Pancreas (tissue), 10 donors: Measurements from ENCODE around the gene HENMT1. TPM values are rescaled to one million over a fixed set of nuclear protein-coding genes. Genes with fewer than 3 reads are reported as not detected.

Experiments
- ATAC-seq, 4 donors: fragments of 200-7000 bp; cut with Tn5 transposase; one replicate each; pipeline versions ENCODE4 v1.8.0 to v1.9.1; 2020; ENCODE audit warnings: mild to moderate bottlenecking in 4 of 4, moderate library complexity in 4 of 4
- DNase-seq, 6 donors: peaks; one replicate each; pipeline ENCODE4 v3.0.0-alpha.2; 2020
- FAIRE-seq: peaks from 2 replicates; lab custom pipeline; 2012; peaks lifted over from hg19 to GRCh38; lab: Jason Lieb, UNC
- H3K27ac ChIP-seq, 4 donors: fragments of 200-600 bp; sonication (generic); 1 replicate in 3 of 4; 2 replicates in 1 of 4; pipeline versions ENCODE4 v1.5.0 to v1.8.0; 2020
- H3K27me3 ChIP-seq, 4 donors: fragments of 200-600 bp; one replicate each; pipeline ENCODE4 v1.8.0; 2021
- H3K36me3 ChIP-seq, 3 donors: fragments of 200-600 bp; sonication (generic) in 1 of 3; one replicate each; pipeline versions ENCODE4 v1.5.0 to v1.8.0; 2020 to 2021
- H3K4me1 ChIP-seq, 3 donors: fragments of 200-600 bp; one replicate each; pipeline ENCODE4 v1.8.0; 2021
- H3K4me3 ChIP-seq, 4 donors: fragments of 200-600 bp; sonication (generic) in 2 of 4; one replicate each; pipeline versions ENCODE4 v1.5.0 to v1.8.0; 2020 to 2021
- H3K9me3 ChIP-seq, 4 donors: fragments of 200-600 bp; one replicate each; pipeline ENCODE4 v1.8.0; 2021
- CTCF ChIP-seq, 4 donors: fragments of 200-600 bp; sonication (generic) in 3 of 4; IDR thresholded peaks; one replicate each; pipeline versions ENCODE4 v1.5.0 to v1.8.0; 2021; ENCODE audit warnings: antibody characterized with exemption in 4 of 4
- WGBS, 2 donors: extraction: QIAGEN DNeasy Blood & Tissue Kit; methylation state at CpG; one replicate each; pipeline ENCODE4 v1.1.7; 2013; 5-methylcytosine and 5-hydroxymethylcytosine counted together
- intact Hi-C, 3 donors: fragments of 100-400 bp; cut with DNase I; formaldehyde crosslinking; loops; one replicate each; pipeline versions ENCODE4 v1.11.1 to v1.14.2; 2022
- polyA plus RNA-seq, 2 donors: library from polyadenylated mRNA; stranded (reverse); fragments of 200-250 nt; gene quantifications; one replicate each; pipeline ENCODE4 v1.2.3, GENCODE V29; 2013
- total RNA-seq, 6 donors: library from RNA; stranded (reverse); fragmentation: NEBNext Ultra II Directional in 4 of 6; extraction: Animal tissue kit (Norgen Biotek cat#: 25700) in 4 of 6; gene quantifications; one replicate each; pipeline versions ENCODE4 v1.2.1 to v1.2.4, GENCODE V29; 2021 to 2023
- donor health status: healthy with polysubstance abuse.
- donor health status: DM: no; HTN: no; CAD: no; lungs with moderate emphysema.
- donor health status: DM: no; HTN: no; CAD: no.
- donor health status: control.
- donor health status: control.
- donor health status: Bipolar disorder and iron deficiency.
- donor health status: DM: yes; HTN: yes; CAD: no.
- donor health status: DM: no; HTN: no; CAD: no.
- donor health status: DM: no; HTN: no; CAD: no.
- donor health status: DM: yes; HTN: yes; CAD: no.

The HENMT1 gene
- total and polyA plus RNA-seq, 8 donors: 0.42 to 5.5 (median 1.1) TPM

GRCh38 chr1:108610073-108610472 is 50.8 kb downstream of the HENMT1 start:
- Histone ChIP-seq H3K27me3 (no peaks in the 10 kb centered on the region), H3K36me3 (peaks cover 0 to 6% (median 0%) of the 10 kb centered on the region in 3 donors), H3K4me1 (no peaks in the 10 kb centered on the region), H3K9me3 (no peaks in the 10 kb centered on the region), H3K27ac (no peak overlapping the region), H3K4me3 (no peak overlapping the region)
- TF ChIP-seq CTCF (IDR thresholded peaks at IDR 0.05): no peak
- WGBS, 2 donors: 45 to 50% methylated on average over 2 of the region's 2 CpGs
- FAIRE-seq (no peak), DNase-seq (no peak), ATAC-seq (peak in 2 of 4 donors; percentile 47 to 67)
- intact Hi-C loops: no loop called here

GRCh38 chr1:108609483-108610049 is 51.3 kb downstream of the HENMT1 start:
- peak in 1 of 4 donors; percentile 26 for ATAC-seq
- Histone ChIP-seq H3K27me3 (no peaks in the 10 kb centered on the region), H3K9me3 (no peaks in the 10 kb centered on the region), H3K4me1 (no peaks in the 10 kb centered on the region), H3K4me3 (no peak overlapping the region), H3K36me3 (peaks cover 0 to 6% (median 0%) of the 10 kb centered on the region in 3 donors), H3K27ac (no peak overlapping the region)
- no peak for FAIRE-seq
- DNase-seq: no peak
- intact Hi-C loops: no loop called here
- 80 to 84% methylated on average over 11 of the region's 11 CpGs for WGBS, 2 donors
- no peak for TF ChIP-seq CTCF (IDR thresholded peaks at IDR 0.05)

GRCh38 chr1:108606478-108606877 is 54.4 kb downstream of the HENMT1 start:
- Histone ChIP-seq H3K4me1 (no peaks in the 10 kb centered on the region), H3K27me3 (no peaks in the 10 kb centered on the region), H3K9me3 (no peaks in the 10 kb centered on the region), H3K27ac (no peak overlapping the region), H3K4me3 (no peak overlapping the region), H3K36me3 (no peaks in the 10 kb centered on the region)
- ATAC-seq (no peak), DNase-seq (no peak), FAIRE-seq (no peak)
- TF ChIP-seq CTCF (IDR thresholded peaks at IDR 0.05): no peak
- intact Hi-C loops: no loop called here

- H3K36me3 ChIP-seq: no peaks in the 10 kb centered on the region
- no peak for TF ChIP-seq CTCF (IDR thresholded peaks at IDR 0.05)
- no peak overlapping the region for H3K27ac ChIP-seq
- FAIRE-seq: no peak
- ATAC-seq: no peak
- H3K4me1 ChIP-seq: no peaks in the 10 kb centered on the region
- intact Hi-C loops: no loop called here
- no peak for DNase-seq
- no peaks in the 10 kb centered on the region for H3K27me3 ChIP-seq
- H3K4me3 ChIP-seq: no peak overlapping the region
- no peaks in the 10 kb centered on the region for H3K9me3 ChIP-seq
Measured at GRCh38 chr1:108605633-108606032, 55.3 kb downstream of the HENMT1 start.

- H3K27me3 ChIP-seq: no peaks in the 10 kb centered on the region
- intact Hi-C loops: no loop called here
- no peaks in the 10 kb centered on the region for H3K36me3 ChIP-seq
- WGBS, 2 donors: 88 to 97% methylated on average over 1 of the region's 1 CpG
- DNase-seq: no peak
- H3K4me1 ChIP-seq: no peaks in the 10 kb centered on the region
- FAIRE-seq: no peak
- H3K4me3 ChIP-seq: no peak overlapping the region
- TF ChIP-seq CTCF (IDR thresholded peaks at IDR 0.05): no peak
- H3K27ac ChIP-seq: no peak overlapping the region
- H3K9me3 ChIP-seq: no peaks in the 10 kb centered on the region
- no peak for ATAC-seq
Measured at GRCh38 chr1:108601708-108602410, 59.0 kb downstream of the HENMT1 start.
